Endothelial cell of umbilical vein (primary cell): Measurements from ENCODE around the gene GEMIN4. TPM values are rescaled to one million over a fixed set of nuclear protein-coding genes. Genes with fewer than 3 reads are reported as not detected.

ENCODE experiments used
- BruUV-seq: library from RNA; stranded (reverse); fragments of 400-500 nt; replicated peaks from 2 replicates; lab custom pipeline; 2021; lab: Mats Ljungman, UMichigan
- CTCF ChIA-PET: fragments of 300-600, 350-600 bp; sonication (Branson Sonifier 250); formaldehyde crosslinking; loops from one replicate; lab custom pipeline; 2021; ENCODE audit warnings: antibody characterized with exemption, inconsistent platforms; lab: Charles Lee
- POLR2A ChIA-PET: fragments of 300-600, 350-600 bp; sonication (Branson Sonifier 250); formaldehyde crosslinking; loops from one replicate; lab custom pipeline; 2021; ENCODE audit warnings: antibody characterized with exemption, inconsistent platforms; lab: Charles Lee
- DNase-seq: peaks from one replicate; pipeline ENCODE4 v3.0.0-alpha.2; 2011; ENCODE audit warnings: low read depth, low spot score
- FAIRE-seq: peaks from 2 replicates; lab custom pipeline; 2011; peaks lifted over from hg19 to GRCh38; lab: Jason Lieb, UNC
- H2AFZ ChIP-seq: 2 replicates; pipeline ENCODE4 v1.6.0; 2012; ENCODE audit warnings: low read depth, low read length, control low read depth, inconsistent platforms
- H3K27ac ChIP-seq: 2 replicates; pipeline ENCODE4 v1.5.1; 2011; ENCODE audit warnings: low read depth, mild to moderate bottlenecking, control low read depth, low read length, moderate library complexity; ENCODE audit not compliant: insufficient read depth
- H3K27me3 ChIP-seq, 2 experiments: 2 replicates each; pipeline versions ENCODE4 v1.6.0 to v1.6.1; 2011; ENCODE audit warnings: low read length in 2 of 2, mixed read lengths in 1 of 2; ENCODE audit not compliant: control insufficient read depth in 2 of 2, insufficient read depth in 2 of 2
- H3K36me3 ChIP-seq, 2 experiments: 2 replicates in 1 of 2; 3 replicates in 1 of 2; pipeline ENCODE4 v1.5.1; 2011; ENCODE audit warnings: low read length in 2 of 2, mild to moderate bottlenecking in 1 of 2, moderate library complexity in 1 of 2; ENCODE audit not compliant: control insufficient read depth in 2 of 2, insufficient read depth in 2 of 2; ENCODE audit errors: extremely low read depth in 1 of 2
- H3K4me1 ChIP-seq: 3 replicates; pipeline ENCODE4 v1.5.1; 2011; ENCODE audit warnings: mild to moderate bottlenecking, low read length; ENCODE audit not compliant: control insufficient read depth, insufficient read depth; ENCODE audit errors: extremely low read depth
- H3K4me2 ChIP-seq: 2 replicates; pipeline ENCODE4 v1.6.1; 2011; ENCODE audit warnings: low read length, control low read depth, mixed read lengths; ENCODE audit not compliant: insufficient read depth
- H3K4me3 ChIP-seq, 3 experiments: fragments of 200-600 bp in 1 of 3; sonication (generic), shearing (Covaris generic) in 1 of 3; replicated peaks in 1 of 3; 2 replicates each; pipeline ENCODE4 v1.5.1; 2011 to 2016; ENCODE audit warnings: control low read depth in 3 of 3, low read length in 3 of 3, mild to moderate bottlenecking in 2 of 3, inconsistent platforms in 1 of 3, low read depth in 1 of 3, moderate library complexity in 1 of 3; ENCODE audit not compliant: insufficient read depth in 1 of 3
- H3K79me2 ChIP-seq: 2 replicates; pipeline ENCODE4 v1.6.0; 2012; ENCODE audit warnings: low read length, inconsistent platforms; ENCODE audit not compliant: control insufficient read depth, insufficient read depth
- H3K9ac ChIP-seq: replicated peaks from 2 replicates; pipeline ENCODE3; 2011; ENCODE audit warnings: low read length, control low read depth; ENCODE audit not compliant: insufficient read depth; ENCODE audit errors: extremely low read depth
- H3K9me1 ChIP-seq: replicated peaks from 3 replicates; pipeline ENCODE4 v1.6.0; 2011; ENCODE audit warnings: mild to moderate bottlenecking, low read length; ENCODE audit not compliant: control insufficient read depth, insufficient read depth; ENCODE audit errors: extremely low read depth
- H3K9me3 ChIP-seq: replicated peaks from 2 replicates; pipeline ENCODE4 v1.5.1; 2012; ENCODE audit warnings: low read length, inconsistent platforms; ENCODE audit not compliant: control insufficient read depth, insufficient read depth
- H4K20me1 ChIP-seq: replicated peaks from 2 replicates; pipeline ENCODE3; 2011; ENCODE audit warnings: mild to moderate bottlenecking, low read length; ENCODE audit not compliant: control insufficient read depth, insufficient read depth; ENCODE audit errors: extremely low read depth
- EZH2 ChIP-seq: IDR thresholded peaks from 2 replicates; pipeline ENCODE4 v1.6.1; 2012; ENCODE audit warnings: borderline replicate concordance, low read depth, mild to moderate bottlenecking, moderate library complexity, low read length, inconsistent platforms; ENCODE audit not compliant: severe bottlenecking
- FOS ChIP-seq: IDR thresholded peaks from 2 replicates; pipeline ENCODE4 v1.6.1; 2011; ENCODE audit warnings: mild to moderate bottlenecking, low read length, moderate library complexity, borderline replicate concordance; ENCODE audit not compliant: insufficient read depth
- GATA2 ChIP-seq: IDR thresholded peaks from 2 replicates; pipeline ENCODE4 v1.7.0; 2011; ENCODE audit warnings: low read depth, mild to moderate bottlenecking, moderate library complexity, mixed read lengths, low read length; ENCODE audit not compliant: insufficient read length, insufficient read depth
- JUN ChIP-seq: IDR thresholded peaks from 2 replicates; pipeline ENCODE4 v1.6.1; 2011; ENCODE audit warnings: borderline replicate concordance, low read depth; ENCODE audit not compliant: insufficient read length, insufficient read depth
- MYC ChIP-seq: IDR thresholded peaks from one replicate; pipeline ENCODE4 v1.6.1; 2011; ENCODE audit warnings: mild to moderate bottlenecking, low read depth, low read length
- POLR2A ChIP-seq: IDR thresholded peaks from 2 replicates; pipeline ENCODE4 v1.6.1; 2012; ENCODE audit warnings: low read depth, mild to moderate bottlenecking, control low read depth, low read length
- POLR2AphosphoS5 ChIP-seq: IDR thresholded peaks from 2 replicates; pipeline ENCODE4 v1.6.1; 2012; ENCODE audit warnings: low read depth, mild to moderate bottlenecking, control low read depth, low read length, moderate library complexity; ENCODE audit not compliant: insufficient read depth
- dilution Hi-C: fragments of 300-500 bp; cut with MboI; formaldehyde crosslinking; loops from one replicate; pipeline ENCODE4 v1.15.0; 2019; ENCODE audit warnings: low sequenced_read_pairs; ENCODE audit not compliant: extremely low pct_ligation_motif_present
- intact Hi-C: fragments of 100-400 bp; cut with micrococcal nuclease; formaldehyde crosslinking; loops from one replicate; pipeline ENCODE4 v1.10.0; 2022
- polyA plus RNA-seq, 4 experiments: library from polyadenylated mRNA; depleted of rRNA in 3 of 4; stranded (reverse) in 3 of 4; unstranded in 1 of 4; fragments of >200 nt; gene quantifications; 2 replicates each; pipeline versions ENCODE4 v1.2.1 to v1.2.3, GENCODE V29; 2011 to 2012; ENCODE audit warnings: missing spikeins in 1 of 4
- total RNA-seq: library from RNA; stranded (reverse); gene quantifications from 2 replicates; pipeline ENCODE4 v1.2.3, GENCODE V29; 2021
- TF ChIP-seq, protein P1 (sequence below): IDR thresholded peaks from 2 replicates; pipeline ENCODE4 v1.6.1; 2011; ENCODE audit not compliant: insufficient read depth, insufficient read length
- TF ChIP-seq, protein P2 (sequence below), 2 donors: IDR thresholded peaks; 1 replicate in 1 of 2; 2 replicates in 1 of 2; pipeline ENCODE4 v1.5.1; 2011; ENCODE audit warnings: low read length in 2 of 2, mild to moderate bottlenecking in 2 of 2, moderate library complexity in 2 of 2, control low read depth in 1 of 2, inconsistent platforms in 1 of 2, low read depth in 1 of 2; ENCODE audit not compliant: insufficient read depth in 1 of 2; ENCODE audit errors: extremely low read depth in 1 of 2

Gene GEMIN4
- total and polyA plus RNA-seq, 2 donors (not counting 3 experiments of a cell fraction or from before 2014, with no cell fraction given): 23.5 to 29.9 TPM

DNA sequence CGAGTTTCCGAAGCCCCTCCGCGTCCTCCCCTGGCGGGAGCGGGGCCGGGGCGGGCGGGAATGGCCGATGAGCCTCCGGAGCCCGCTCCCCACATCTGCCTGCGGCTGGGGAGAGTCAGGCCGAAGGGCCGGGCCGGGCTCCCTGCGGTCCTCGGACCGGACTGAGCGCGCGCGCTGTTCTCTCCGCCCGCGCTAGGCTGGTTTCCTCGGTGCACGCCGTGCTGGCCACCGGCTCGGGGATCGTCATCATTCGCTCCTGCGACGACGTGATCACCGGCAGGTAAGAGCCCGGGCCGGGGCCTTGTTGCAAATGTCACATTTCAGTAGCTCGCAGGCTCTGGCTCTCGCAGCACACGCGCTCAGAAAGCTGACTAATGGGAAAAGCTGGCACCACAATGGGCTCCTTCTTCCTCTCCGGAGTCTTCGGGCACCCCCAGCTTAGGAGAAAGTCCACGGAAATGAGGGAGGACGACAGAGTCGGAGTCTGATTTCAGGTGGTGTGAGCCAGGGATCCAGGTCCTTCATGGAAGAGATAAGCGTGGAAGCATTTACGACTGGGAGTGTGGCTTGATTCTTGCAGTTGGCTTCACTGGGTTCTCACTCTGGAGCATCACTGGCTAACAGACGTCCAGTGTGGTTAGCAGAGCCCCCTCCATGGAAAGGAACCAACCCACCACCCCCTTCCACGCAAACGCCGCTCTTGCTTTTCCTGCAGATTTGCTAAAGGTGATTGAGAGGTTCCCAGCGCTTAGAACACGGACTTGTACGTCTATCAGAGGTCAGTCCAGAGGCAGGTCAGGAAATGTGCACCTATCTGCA, 19.0 kb downstream of the GEMIN4 start:
- peak overlapping the region; percentile 82 for H2AFZ ChIP-seq
- DNase-seq: peak; percentile 57
- H3K79me2 ChIP-seq: peaks cover 35% of the 10 kb centered on the region
- no peaks in the 10 kb centered on the region for H3K9me1 ChIP-seq
- H3K36me3 ChIP-seq: peaks cover 0 to 3% of the 10 kb centered on the region in 2 experiments
- BruUV-seq: no TSS peak
- TF ChIP-seq FOS (no peak), POLR2AphosphoS5 (no peak), JUN (no peak), MYC (no peak), EZH2 (no peak), GATA2 (no peak), POLR2A (no peak)
- TF ChIP-seq, protein P1, sequence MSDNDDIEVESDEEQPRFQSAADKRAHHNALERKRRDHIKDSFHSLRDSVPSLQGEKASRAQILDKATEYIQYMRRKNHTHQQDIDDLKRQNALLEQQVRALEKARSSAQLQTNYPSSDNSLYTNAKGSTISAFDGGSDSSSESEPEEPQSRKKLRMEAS: no peak
- TF ChIP-seq, protein P2, sequence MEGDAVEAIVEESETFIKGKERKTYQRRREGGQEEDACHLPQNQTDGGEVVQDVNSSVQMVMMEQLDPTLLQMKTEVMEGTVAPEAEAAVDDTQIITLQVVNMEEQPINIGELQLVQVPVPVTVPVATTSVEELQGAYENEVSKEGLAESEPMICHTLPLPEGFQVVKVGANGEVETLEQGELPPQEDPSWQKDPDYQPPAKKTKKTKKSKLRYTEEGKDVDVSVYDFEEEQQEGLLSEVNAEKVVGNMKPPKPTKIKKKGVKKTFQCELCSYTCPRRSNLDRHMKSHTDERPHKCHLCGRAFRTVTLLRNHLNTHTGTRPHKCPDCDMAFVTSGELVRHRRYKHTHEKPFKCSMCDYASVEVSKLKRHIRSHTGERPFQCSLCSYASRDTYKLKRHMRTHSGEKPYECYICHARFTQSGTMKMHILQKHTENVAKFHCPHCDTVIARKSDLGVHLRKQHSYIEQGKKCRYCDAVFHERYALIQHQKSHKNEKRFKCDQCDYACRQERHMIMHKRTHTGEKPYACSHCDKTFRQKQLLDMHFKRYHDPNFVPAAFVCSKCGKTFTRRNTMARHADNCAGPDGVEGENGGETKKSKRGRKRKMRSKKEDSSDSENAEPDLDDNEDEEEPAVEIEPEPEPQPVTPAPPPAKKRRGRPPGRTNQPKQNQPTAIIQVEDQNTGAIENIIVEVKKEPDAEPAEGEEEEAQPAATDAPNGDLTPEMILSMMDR (IDR thresholded peaks at IDR 0.05; ENCODE audit: extremely low read depth in 1 of 2, insufficient read depth in 1 of 2, low read depth in 1 of 2, low read length in 2 of 2): no peak
- no peak for FAIRE-seq
- dilution Hi-C loops: no loop called here
- H3K4me1 ChIP-seq: peaks cover 15% of the 10 kb centered on the region
- H4K20me1 ChIP-seq: no peaks in the 10 kb centered on the region
- intact Hi-C loops: loop anchor here (1.0 kb wide), 1 partner anchor 19 kb away; the partner anchor contains the start of gene GEMIN4
- peak overlapping the region; percentile 59 for H3K27ac ChIP-seq
- no peaks in the 10 kb centered on the region for H3K27me3 ChIP-seq
- peak overlapping the region; percentile 98 for H3K4me2 ChIP-seq
- ChIA-PET POLR2A (interaction anchor here (0.6 kb wide), 1 partner anchor 26 kb away, joined by 4 read pairs; no protein-coding TSS in a partner anchor), CTCF (interaction anchor here (0.6 to 1.7 kb wide), 6 partner anchors 12 to 323 kb away, joined by 3 to 8 read pairs (median 4); partner anchors contain the start of gene NXN)
- no peaks in the 10 kb centered on the region for H3K9me3 ChIP-seq
- H3K4me3 ChIP-seq: peak overlapping the region; percentile 87 to 98 (median 91)
- peak overlapping the region; percentile 76 for H3K9ac ChIP-seq
